Mucosa of rectum (tissue), 2 donors: ENCODE data around the gene ANKRD11.
A peak's percentile ranks its signal among the peaks of the same experiment; 100 is the strongest.
"Not testable (repeated sequence)": the region's sequence is repeated elsewhere in the genome, so short reads cannot be mapped to it uniquely, and the experiment has no call there.

Experiments
- H3K27ac ChIP-seq, 2 donors: one replicate each; pipeline ENCODE4 v1.7.0; 2013; ENCODE audit warnings: inconsistent platforms in 2 of 2, low read depth in 2 of 2, low read length in 2 of 2
- H3K27me3 ChIP-seq, 2 donors: one replicate each; pipeline ENCODE4 v1.7.0; 2013; ENCODE audit warnings: low read length in 2 of 2; ENCODE audit not compliant: control insufficient read depth in 2 of 2, insufficient read depth in 2 of 2
- H3K36me3 ChIP-seq, 2 donors: one replicate each; pipeline ENCODE4 v1.7.0; 2013; ENCODE audit warnings: low read length in 2 of 2; ENCODE audit not compliant: control insufficient read depth in 2 of 2, insufficient read depth in 2 of 2
- H3K4me1 ChIP-seq, 2 donors: one replicate each; pipeline ENCODE4 v1.7.0; 2013; ENCODE audit warnings: low read length in 2 of 2, mild to moderate bottlenecking in 1 of 2; ENCODE audit not compliant: control insufficient read depth in 2 of 2, insufficient read depth in 2 of 2
- H3K4me3 ChIP-seq, 2 donors: one replicate each; pipeline ENCODE4 v1.7.0; 2013; ENCODE audit warnings: low read length in 2 of 2
- H3K9ac ChIP-seq, 2 donors: one replicate each; pipeline ENCODE4 v1.7.0; 2013; ENCODE audit warnings: low read length in 2 of 2, low read depth in 1 of 2, mild to moderate bottlenecking in 1 of 2
- H3K9me3 ChIP-seq, 2 donors: one replicate each; pipeline ENCODE4 v1.7.0; 2013; ENCODE audit warnings: low read length in 2 of 2; ENCODE audit not compliant: control insufficient read depth in 2 of 2
- donor health status: healthy.
- donor health status: Normal muscosa, but diverticular disease.

The ANKRD11 gene

GRCh38 chr16:89273741-89274472 is 216.5 kb downstream of the ANKRD11 start:
- peaks cover 71 to 73% of the 10 kb centered on the region in 2 donors for H3K36me3 ChIP-seq
- H3K4me1 ChIP-seq, result no peaks in the 10 kb centered on the region
- H3K9me3 ChIP-seq, result no peaks in the 10 kb centered on the region
- H3K27ac ChIP-seq, result no peak overlapping the region
- H3K9ac ChIP-seq, result no peak overlapping the region
- no peaks in the 10 kb centered on the region for H3K27me3 ChIP-seq
- no peak overlapping the region for H3K4me3 ChIP-seq

GRCh38 chr16:89272631-89273030 is 217.7 kb downstream of the ANKRD11 start:
- Histone ChIP-seq H3K36me3 (peaks cover 64 to 72% of the 10 kb centered on the region in 2 donors), H3K9ac (no peak overlapping the region), H3K4me1 (no peaks in the 10 kb centered on the region), H3K9me3 (no peaks in the 10 kb centered on the region), H3K27me3 (no peaks in the 10 kb centered on the region), H3K4me3 (no peak overlapping the region), H3K27ac (no peak overlapping the region)

- no peak overlapping the region for H3K9ac ChIP-seq
- no peaks in the 10 kb centered on the region for H3K27me3 ChIP-seq
- no peaks in the 10 kb centered on the region for H3K4me1 ChIP-seq
- peaks cover 56 to 68% of the 10 kb centered on the region in 2 donors for H3K36me3 ChIP-seq
- no peaks in the 10 kb centered on the region for H3K9me3 ChIP-seq
- no peak overlapping the region for H3K4me3 ChIP-seq
- no peak overlapping the region for H3K27ac ChIP-seq
Observed at GRCh38 chr16:89270666-89271345, 219.6 kb downstream of the ANKRD11 start.

DNA sequence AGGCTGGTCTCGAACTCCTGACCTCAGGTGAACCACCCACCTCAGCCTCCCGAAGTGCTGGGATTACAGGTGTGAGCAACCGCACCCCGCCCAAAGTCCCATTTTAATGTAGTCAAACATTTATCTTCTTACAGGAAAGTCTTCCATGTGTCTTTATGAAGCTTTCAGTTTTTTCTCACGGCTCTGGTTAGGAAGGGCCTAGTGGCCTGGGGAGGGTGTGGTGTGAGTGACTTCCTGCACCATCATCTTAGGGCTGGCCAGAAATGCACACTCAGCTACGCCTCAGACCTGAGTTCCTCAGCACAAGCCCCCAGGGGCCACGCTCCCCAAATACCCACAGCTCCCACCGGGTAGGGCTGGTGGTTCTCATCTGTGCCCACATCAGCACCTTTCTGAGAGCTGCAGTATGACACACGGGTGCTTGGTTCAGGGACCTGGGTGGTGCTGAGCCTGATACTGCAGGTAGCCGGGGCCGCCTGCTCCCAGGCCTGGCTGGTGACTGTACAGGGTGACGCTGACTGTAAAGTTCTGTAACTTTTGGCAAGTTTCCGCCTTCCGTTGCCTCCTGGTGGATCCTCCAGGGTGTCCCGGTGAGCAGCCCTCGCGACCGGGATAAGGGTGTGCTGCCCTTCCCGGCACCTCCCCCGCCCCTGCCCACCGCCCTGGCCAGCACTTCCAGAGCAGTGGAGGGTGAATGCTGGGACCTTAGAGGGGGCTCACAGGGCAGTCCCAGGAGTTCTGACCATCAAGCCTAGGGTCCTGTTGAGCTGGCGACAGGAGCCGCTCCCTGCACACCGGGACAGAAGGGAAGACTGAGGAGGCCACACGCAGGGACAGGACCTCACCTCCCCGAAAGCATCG is 220.3 kb downstream of the ANKRD11 start:
- no peaks in the 10 kb centered on the region for H3K27me3 ChIP-seq
- peaks cover 50 to 64% of the 10 kb centered on the region in 2 donors for H3K36me3 ChIP-seq
- H3K27ac ChIP-seq, result peak overlapping the region in 1 of 2 donors; percentile 30
- no peak overlapping the region for H3K9ac ChIP-seq
- H3K9me3 ChIP-seq, result no peaks in the 10 kb centered on the region
- H3K4me3 ChIP-seq, result no peak overlapping the region
- no peaks in the 10 kb centered on the region for H3K4me1 ChIP-seq

GRCh38 chr16:89268987-89269735 is 221.2 kb downstream of the ANKRD11 start:
- Histone ChIP-seq H3K4me3 (no peak overlapping the region), H3K27me3 (no peaks in the 10 kb centered on the region), H3K36me3 (peaks cover 41 to 57% of the 10 kb centered on the region in 2 donors), H3K9me3 (no peaks in the 10 kb centered on the region), H3K27ac (peak overlapping the region in 1 of 2 donors; percentile 15), H3K9ac (no peak overlapping the region), H3K4me1 (no peaks in the 10 kb centered on the region)

GRCh38 chr16:89268585-89268984 is 221.8 kb downstream of the ANKRD11 start:
- no peak overlapping the region for H3K4me3 ChIP-seq
- no peaks in the 10 kb centered on the region for H3K27me3 ChIP-seq
- H3K27ac ChIP-seq, result no peak overlapping the region
- no peaks in the 10 kb centered on the region for H3K4me1 ChIP-seq
- peaks cover 37 to 51% of the 10 kb centered on the region in 2 donors for H3K36me3 ChIP-seq
- H3K9me3 ChIP-seq, result no peaks in the 10 kb centered on the region
- H3K9ac ChIP-seq, result no peak overlapping the region

GRCh38 chr16:89267746-89268145 is 222.6 kb downstream of the ANKRD11 start:
- peaks cover 28 to 43% of the 10 kb centered on the region in 2 donors for H3K36me3 ChIP-seq
- not testable (repeated sequence) for H3K27me3 ChIP-seq, H3K9me3 ChIP-seq, H3K4me3 ChIP-seq, H3K4me1 ChIP-seq, H3K9ac ChIP-seq, H3K27ac ChIP-seq

- no peak overlapping the region for H3K9ac ChIP-seq
- no peaks in the 10 kb centered on the region for H3K9me3 ChIP-seq
- peaks cover 26 to 37% of the 10 kb centered on the region in 2 donors for H3K36me3 ChIP-seq
- no peaks in the 10 kb centered on the region for H3K27me3 ChIP-seq
- no peak overlapping the region for H3K4me3 ChIP-seq
- no peak overlapping the region for H3K27ac ChIP-seq
- H3K4me1 ChIP-seq, result no peaks in the 10 kb centered on the region
Observed at GRCh38 chr16:89266521-89267134, 223.7 kb downstream of the ANKRD11 start.

- Histone ChIP-seq H3K4me3 (no peak overlapping the region), H3K9me3 (no peaks in the 10 kb centered on the region), H3K27me3 (no peaks in the 10 kb centered on the region), H3K36me3 (peaks cover 22 to 27% of the 10 kb centered on the region in 2 donors), H3K9ac (no peak overlapping the region), H3K4me1 (no peaks in the 10 kb centered on the region), H3K27ac (no peak overlapping the region)
Observed at GRCh38 chr16:89265647-89266046, 224.7 kb downstream of the ANKRD11 start.
